ENCODE measurements around the gene PSG2.
"Not testable (repeated sequence)": the region's sequence is repeated elsewhere in the genome, so short reads cannot be mapped to it uniquely, and the experiment has no call there.

PSG2 gene

GRCh38 chr19:43082601-43083000 lies at the start of gene PSG2:
PSG2 (minus strand) TSS chr19:43082701; CDS start chr19:43082569, 132 bp downstream.
- not testable (repeated sequence) for H3K4me1 ChIP-seq (ENCODE audit: insufficient read depth, low read length); H3K27ac ChIP-seq (ENCODE audit: low read depth, low read length); H3K36me3 ChIP-seq (ENCODE audit: insufficient read depth, low read length); H3K9ac ChIP-seq (ENCODE audit: low read length); H3K27me3 ChIP-seq (ENCODE audit: control insufficient read depth in 1 of 2, insufficient read depth in 2 of 2, low read length in 2 of 2); H3K9me3 ChIP-seq (ENCODE audit: low read length); H3K4me3 ChIP-seq (ENCODE audit: low read depth in 1 of 2, low read length in 2 of 2)

DNA sequence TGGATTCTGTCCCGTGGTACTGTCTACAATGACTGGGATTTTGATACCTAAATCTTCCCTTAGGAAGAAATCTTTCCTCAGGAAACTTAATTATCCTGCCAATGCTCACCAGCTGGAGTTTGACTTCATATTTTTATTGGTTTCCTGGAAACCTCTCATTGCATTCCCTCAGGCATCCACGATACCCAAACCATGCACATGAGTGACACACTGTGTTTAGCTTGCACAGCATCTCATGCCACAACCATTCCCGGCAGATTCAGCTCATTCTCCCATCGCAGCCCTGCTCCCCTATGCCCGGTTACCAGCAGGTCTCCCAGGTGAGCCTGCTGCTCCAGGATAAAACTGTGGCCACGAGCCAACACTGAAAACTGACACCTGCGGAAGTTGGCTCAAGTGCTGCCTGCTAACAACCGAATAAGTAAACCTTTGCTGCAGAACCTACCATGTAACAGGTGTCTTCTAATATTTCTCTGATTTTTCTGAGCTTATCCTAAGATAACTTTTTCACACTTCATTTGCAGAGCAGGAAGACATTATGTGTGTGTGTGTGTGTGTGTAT lies 48.9 kb upstream of the PSG2 start:
- H3K4me3 ChIP-seq (ENCODE audit: low read depth in 1 of 2, low read length in 2 of 2); H3K27ac ChIP-seq (ENCODE audit: low read depth, low read length); H3K9me3 ChIP-seq (ENCODE audit: low read length): not testable (repeated sequence)

GRCh38 chr19:43129197-43129596 lies 46.7 kb upstream of the PSG2 start:
- H3K27me3 ChIP-seq (ENCODE audit: control insufficient read depth in 1 of 2, insufficient read depth in 2 of 2, low read length in 2 of 2); H3K9ac ChIP-seq (ENCODE audit: low read length); H3K9me3 ChIP-seq (ENCODE audit: low read length); H3K4me1 ChIP-seq (ENCODE audit: insufficient read depth, low read length); H3K27ac ChIP-seq (ENCODE audit: low read depth, low read length); H3K4me3 ChIP-seq (ENCODE audit: low read depth in 1 of 2, low read length in 2 of 2); H3K36me3 ChIP-seq (ENCODE audit: insufficient read depth, low read length): not testable (repeated sequence)

More for the DNA sequence above, 48.9 kb upstream of the PSG2 start:
- H3K36me3 ChIP-seq (ENCODE audit: insufficient read depth, low read length); H3K27me3 ChIP-seq (ENCODE audit: control insufficient read depth in 1 of 2, insufficient read depth in 2 of 2, low read length in 2 of 2); H3K4me1 ChIP-seq (ENCODE audit: insufficient read depth, low read length); H3K9ac ChIP-seq (ENCODE audit: low read length): not testable (repeated sequence)

DNA sequence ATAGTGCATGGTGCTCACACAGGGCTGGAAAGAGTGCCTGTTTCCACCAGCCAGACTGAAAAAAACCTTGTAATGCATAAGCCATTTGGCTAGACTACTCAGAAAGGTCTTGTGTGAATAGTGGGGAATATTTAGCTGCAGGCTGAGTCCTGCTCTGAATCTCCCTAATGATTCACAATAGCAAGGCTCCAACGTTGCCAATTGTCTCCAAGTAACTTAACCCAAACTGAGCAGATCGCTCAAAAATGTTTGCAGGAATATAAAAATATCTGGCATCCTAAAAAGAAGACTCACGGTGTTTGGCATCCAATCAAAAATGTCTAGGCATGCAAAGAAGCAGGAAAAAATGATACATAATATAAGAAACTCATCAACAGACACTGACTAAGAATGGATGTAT lies 44.8 kb upstream of the PSG2 start:
- H3K9me3 ChIP-seq (ENCODE audit: low read length); H3K27me3 ChIP-seq (ENCODE audit: control insufficient read depth in 1 of 2, insufficient read depth in 2 of 2, low read length in 2 of 2); H3K27ac ChIP-seq (ENCODE audit: low read depth, low read length); H3K4me1 ChIP-seq (ENCODE audit: insufficient read depth, low read length); H3K9ac ChIP-seq (ENCODE audit: low read length); H3K4me3 ChIP-seq (ENCODE audit: low read depth in 1 of 2, low read length in 2 of 2); H3K36me3 ChIP-seq (ENCODE audit: insufficient read depth, low read length): not testable (repeated sequence)

DNA sequence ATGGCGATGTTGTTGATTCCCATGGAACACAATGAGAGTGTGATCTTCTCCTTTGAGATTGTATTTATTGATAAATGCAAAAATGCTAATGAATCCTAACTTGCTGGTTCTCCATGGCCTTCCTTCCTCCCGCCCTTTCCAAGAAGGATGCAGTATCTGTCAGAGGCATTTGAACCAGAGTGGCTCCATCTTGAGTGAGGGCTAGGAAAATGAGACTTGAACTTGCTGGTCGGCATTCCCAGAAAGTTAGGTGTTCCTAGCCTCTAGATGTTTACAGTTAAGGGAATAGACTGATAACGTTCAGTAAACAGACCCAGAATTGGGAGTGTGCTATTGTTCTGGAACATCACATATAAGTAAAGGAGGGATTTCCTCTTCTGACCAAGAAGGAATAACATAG lies 44.2 kb upstream of the PSG2 start:
- H3K27me3 ChIP-seq (ENCODE audit: control insufficient read depth in 1 of 2, insufficient read depth in 2 of 2, low read length in 2 of 2), result no peaks in the 10 kb centered on the region
- no peak overlapping the region for H3K4me3 ChIP-seq (ENCODE audit: low read depth in 1 of 2, low read length in 2 of 2)
- no peak overlapping the region for H3K27ac ChIP-seq (ENCODE audit: low read depth, low read length)
- H3K36me3 ChIP-seq (ENCODE audit: insufficient read depth, low read length), result no peaks in the 10 kb centered on the region
- no peak overlapping the region for H3K9ac ChIP-seq (ENCODE audit: low read length)
- H3K9me3 ChIP-seq (ENCODE audit: low read length), result no peaks in the 10 kb centered on the region
- H3K4me1 ChIP-seq (ENCODE audit: insufficient read depth, low read length), result peaks cover 9% of the 10 kb centered on the region

GRCh38 chr19:43124360-43124759 lies 41.9 kb upstream of the PSG2 start:
- no peaks in the 10 kb centered on the region for H3K27me3 ChIP-seq (ENCODE audit: control insufficient read depth in 1 of 2, insufficient read depth in 2 of 2, low read length in 2 of 2)
- H3K27ac ChIP-seq (ENCODE audit: low read depth, low read length), result no peak overlapping the region
- H3K9me3 ChIP-seq (ENCODE audit: low read length), result no peaks in the 10 kb centered on the region
- H3K4me3 ChIP-seq (ENCODE audit: low read depth in 1 of 2, low read length in 2 of 2), result no peak overlapping the region
- H3K4me1 ChIP-seq (ENCODE audit: insufficient read depth, low read length), result peaks cover 20% of the 10 kb centered on the region
- no peaks in the 10 kb centered on the region for H3K36me3 ChIP-seq (ENCODE audit: insufficient read depth, low read length)
- no peak overlapping the region for H3K9ac ChIP-seq (ENCODE audit: low read length)

DNA sequence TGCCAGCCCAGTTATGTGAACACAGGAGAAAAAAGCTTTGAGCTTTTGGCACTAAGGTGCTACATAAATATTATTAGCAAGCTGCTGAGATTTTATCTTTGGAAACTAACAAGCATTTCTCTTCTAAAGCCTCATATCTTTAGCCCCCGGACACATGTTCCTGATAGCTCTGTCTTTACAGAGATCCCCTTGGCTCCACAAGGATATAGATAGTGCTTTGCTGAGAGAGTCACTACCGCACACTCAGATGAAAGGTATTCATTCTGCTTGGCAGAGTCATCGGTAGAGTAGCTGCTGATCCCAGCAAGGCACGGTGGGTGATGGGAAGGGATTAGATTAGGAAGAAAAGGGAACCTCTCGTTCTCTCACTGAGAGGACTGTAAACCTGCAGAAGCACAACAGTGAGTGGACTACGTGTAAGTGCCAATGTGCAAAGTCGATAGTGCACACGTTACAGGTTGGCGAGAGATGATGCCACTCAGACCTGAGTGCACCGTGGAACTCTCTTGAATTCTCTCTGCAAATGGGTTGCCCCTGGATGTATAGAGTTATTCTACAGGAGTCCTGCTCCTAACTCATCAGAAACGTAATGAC lies 38.0 kb upstream of the PSG2 start:
- H3K27ac ChIP-seq (ENCODE audit: low read depth, low read length); H3K36me3 ChIP-seq (ENCODE audit: insufficient read depth, low read length); H3K9me3 ChIP-seq (ENCODE audit: low read length); H3K27me3 ChIP-seq (ENCODE audit: control insufficient read depth in 1 of 2, insufficient read depth in 2 of 2, low read length in 2 of 2); H3K9ac ChIP-seq (ENCODE audit: low read length); H3K4me3 ChIP-seq (ENCODE audit: low read depth in 1 of 2, low read length in 2 of 2): not testable (repeated sequence)
- H3K4me1 ChIP-seq (ENCODE audit: insufficient read depth, low read length), result peaks cover 11% of the 10 kb centered on the region

DNA sequence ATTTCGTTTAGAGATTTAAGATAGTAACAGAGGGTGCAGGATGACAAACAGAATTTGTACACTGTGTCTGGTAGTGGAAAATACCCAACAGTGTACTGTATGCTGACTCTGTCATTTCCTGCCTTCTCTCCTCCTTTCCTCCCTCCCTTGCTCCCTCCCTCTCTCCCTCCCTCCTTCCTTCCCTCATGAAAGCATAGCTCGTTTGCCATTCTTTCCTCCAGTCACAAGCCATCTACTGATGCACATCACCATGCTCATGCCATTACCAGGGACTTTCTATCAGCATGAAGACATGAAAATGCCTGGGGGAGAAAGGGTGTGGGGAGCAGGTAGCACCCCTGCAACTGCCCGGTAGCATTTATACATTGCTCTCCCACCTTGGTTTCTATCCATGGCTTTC lies 37.0 kb upstream of the PSG2 start:
- H3K36me3 ChIP-seq (ENCODE audit: insufficient read depth, low read length); H3K27ac ChIP-seq (ENCODE audit: low read depth, low read length); H3K4me3 ChIP-seq (ENCODE audit: low read depth in 1 of 2, low read length in 2 of 2); H3K9me3 ChIP-seq (ENCODE audit: low read length); H3K27me3 ChIP-seq (ENCODE audit: control insufficient read depth in 1 of 2, insufficient read depth in 2 of 2, low read length in 2 of 2); H3K9ac ChIP-seq (ENCODE audit: low read length): not testable (repeated sequence)
- H3K4me1 ChIP-seq (ENCODE audit: insufficient read depth, low read length), result peaks cover 11% of the 10 kb centered on the region

DNA sequence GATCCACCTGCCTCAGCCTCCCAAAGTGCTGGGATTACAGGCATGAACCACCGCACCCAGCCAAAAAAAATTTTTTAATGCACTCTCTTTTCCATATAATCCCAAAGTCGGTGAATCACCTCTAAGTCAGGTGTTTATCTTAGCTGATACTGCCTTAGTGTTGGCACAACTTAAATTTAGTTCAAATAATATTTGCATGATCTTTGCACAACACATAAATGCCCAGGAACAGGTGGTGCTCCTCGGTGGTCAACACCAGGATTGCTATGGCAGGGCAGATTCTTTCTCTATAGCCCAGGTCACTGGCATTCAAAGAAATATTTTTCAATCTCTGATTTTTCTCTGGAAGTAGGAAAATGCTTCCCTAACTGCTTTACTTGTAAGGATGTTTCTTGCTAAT lies 33.9 kb upstream of the PSG2 start:
- not testable (repeated sequence) for H3K9ac ChIP-seq (ENCODE audit: low read length); H3K36me3 ChIP-seq (ENCODE audit: insufficient read depth, low read length); H3K27me3 ChIP-seq (ENCODE audit: control insufficient read depth in 1 of 2, insufficient read depth in 2 of 2, low read length in 2 of 2); H3K27ac ChIP-seq (ENCODE audit: low read depth, low read length); H3K9me3 ChIP-seq (ENCODE audit: low read length); H3K4me3 ChIP-seq (ENCODE audit: low read depth in 1 of 2, low read length in 2 of 2)
- H3K4me1 ChIP-seq (ENCODE audit: insufficient read depth, low read length), result peaks cover 11% of the 10 kb centered on the region

- not testable (repeated sequence) for H3K36me3 ChIP-seq (ENCODE audit: insufficient read depth, low read length); H3K27me3 ChIP-seq (ENCODE audit: control insufficient read depth in 1 of 2, insufficient read depth in 2 of 2, low read length in 2 of 2); H3K9ac ChIP-seq (ENCODE audit: low read length); H3K4me1 ChIP-seq (ENCODE audit: insufficient read depth, low read length); H3K27ac ChIP-seq (ENCODE audit: low read depth, low read length); H3K9me3 ChIP-seq (ENCODE audit: low read length); H3K4me3 ChIP-seq (ENCODE audit: low read depth in 1 of 2, low read length in 2 of 2)
Observed at GRCh38 chr19:43115548-43115947, 33.0 kb upstream of the PSG2 start.

- not testable (repeated sequence) for H3K27ac ChIP-seq (ENCODE audit: low read depth, low read length); H3K9me3 ChIP-seq (ENCODE audit: low read length); H3K27me3 ChIP-seq (ENCODE audit: control insufficient read depth in 1 of 2, insufficient read depth in 2 of 2, low read length in 2 of 2); H3K9ac ChIP-seq (ENCODE audit: low read length); H3K36me3 ChIP-seq (ENCODE audit: insufficient read depth, low read length); H3K4me1 ChIP-seq (ENCODE audit: insufficient read depth, low read length); H3K4me3 ChIP-seq (ENCODE audit: low read depth in 1 of 2, low read length in 2 of 2)
Observed at GRCh38 chr19:43115064-43115463, 32.6 kb upstream of the PSG2 start.

- not testable (repeated sequence) for H3K36me3 ChIP-seq (ENCODE audit: insufficient read depth, low read length); H3K9me3 ChIP-seq (ENCODE audit: low read length); H3K27me3 ChIP-seq (ENCODE audit: control insufficient read depth in 1 of 2, insufficient read depth in 2 of 2, low read length in 2 of 2); H3K4me1 ChIP-seq (ENCODE audit: insufficient read depth, low read length); H3K27ac ChIP-seq (ENCODE audit: low read depth, low read length); H3K4me3 ChIP-seq (ENCODE audit: low read depth in 1 of 2, low read length in 2 of 2); H3K9ac ChIP-seq (ENCODE audit: low read length)
Observed at GRCh38 chr19:43114626-43115025, 32.1 kb upstream of the PSG2 start.
